WERI-Rb-1 (cell line): ENCODE results near the gene DNAJC18.

Experiments used
- DNase-seq: peaks from one replicate; pipeline ENCODE4 v3.0.0-alpha.2; 2020
- H3K27ac ChIP-seq: fragments of 250-450 bp; sonication (Bioruptor Pico); 2 replicates; pipeline ENCODE4 v1.5.1; 2020; ENCODE audit warnings: mild to moderate bottlenecking, moderate library complexity
- H3K27me3 ChIP-seq: fragments of 250-450 bp; sonication (Bioruptor Pico); 2 replicates; pipeline ENCODE4 v1.5.1; 2021; ENCODE audit warnings: mild to moderate bottlenecking, low read depth, moderate library complexity; ENCODE audit not compliant: insufficient read depth, severe bottlenecking
- H3K36me3 ChIP-seq: fragments of 250-450 bp; sonication (Bioruptor Pico); 2 replicates; pipeline ENCODE4 v1.5.1; 2020; ENCODE audit warnings: mild to moderate bottlenecking, moderate library complexity
- H3K4me3 ChIP-seq: 2 replicates; pipeline ENCODE4 v1.5.1; 2011; ENCODE audit warnings: low read depth, mild to moderate bottlenecking, control low read depth, low read length
- H3K9me3 ChIP-seq: fragments of 250-450 bp; sonication (Bioruptor Pico); 2 replicates; pipeline ENCODE4 v1.5.1; 2021; ENCODE audit warnings: mild to moderate bottlenecking, moderate library complexity; ENCODE audit not compliant: severe bottlenecking
- CTCF ChIP-seq: IDR thresholded peaks from 2 replicates; pipeline ENCODE4 v1.5.1; 2011; ENCODE audit warnings: low read depth, mild to moderate bottlenecking, control low read depth, inconsistent platforms, low read length

Gene DNAJC18

GRCh38 chr5:139422307-139422893 lies 16.9 kb downstream of the DNAJC18 start:
- DNase-seq = peak; percentile 51
- H3K27me3 ChIP-seq = no peaks in the 10 kb centered on the region
- no peaks in the 10 kb centered on the region for H3K9me3 ChIP-seq
- peaks cover 28% of the 10 kb centered on the region for H3K36me3 ChIP-seq
- H3K27ac ChIP-seq = no peak overlapping the region; the same call in 1 of the 2 replicates
- peak; percentile 70 for TF ChIP-seq CTCF
- no peak overlapping the region for H3K4me3 ChIP-seq

DNA sequence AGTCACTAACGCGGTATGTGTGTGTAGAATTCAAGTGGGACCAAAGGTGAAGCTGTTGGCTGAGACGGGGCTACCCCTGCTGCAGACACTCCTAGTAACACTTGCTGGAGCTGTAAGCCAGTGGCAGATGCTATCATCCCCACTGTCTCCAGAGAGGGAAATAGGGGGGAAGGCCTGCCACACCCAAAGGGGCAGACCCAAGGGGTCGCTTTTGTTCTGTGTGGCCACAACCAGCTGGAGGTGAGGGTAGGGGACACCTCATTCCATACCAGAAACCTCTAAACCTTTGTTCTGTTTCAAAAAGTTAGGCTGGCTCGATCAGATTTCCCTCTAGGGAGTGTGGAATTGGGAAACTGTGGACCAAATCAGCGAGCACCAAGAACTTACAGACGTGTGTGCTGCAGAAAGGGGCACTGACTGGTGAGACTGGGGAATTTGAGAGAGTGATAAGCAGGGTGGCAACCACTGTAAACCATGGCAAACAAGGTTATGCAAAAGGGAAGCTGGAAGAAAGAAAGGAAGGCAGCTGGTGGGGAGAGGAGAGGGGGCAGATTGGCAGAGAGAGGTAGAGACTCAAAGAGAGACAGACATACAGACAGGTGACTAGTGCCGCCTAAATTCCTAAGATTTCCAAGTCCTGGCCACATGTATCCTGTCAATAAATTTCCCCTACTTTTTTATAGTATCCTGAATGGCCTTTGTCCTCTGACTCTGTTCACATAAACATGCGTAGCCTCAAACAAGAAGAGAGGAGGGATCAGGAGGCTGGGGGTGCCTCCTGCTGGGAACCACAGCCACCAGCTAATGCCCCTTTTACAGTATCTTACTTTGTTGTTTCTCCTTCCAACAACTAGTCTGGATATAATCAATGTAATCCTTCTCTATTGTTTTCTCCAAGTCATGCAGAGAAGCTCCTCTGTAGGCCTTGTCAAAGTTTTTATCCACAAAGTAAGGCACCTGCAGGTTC lies 19.8 kb downstream of the DNAJC18 start:
- no peak for DNase-seq
- Histone ChIP-seq H3K27me3 (no peaks in the 10 kb centered on the region), H3K9me3 (no peaks in the 10 kb centered on the region), H3K36me3 (peaks cover 29% of the 10 kb centered on the region), H3K27ac (no peak overlapping the region), H3K4me3 (no peak overlapping the region)
- TF ChIP-seq CTCF = peak; percentile 21; the same call in 1 of the 2 replicates

- Histone ChIP-seq H3K9me3 (no peaks in the 10 kb centered on the region), H3K27ac (no peak overlapping the region), H3K36me3 (peaks cover 24% of the 10 kb centered on the region), H3K27me3 (no peaks in the 10 kb centered on the region), H3K4me3 (no peak overlapping the region)
- peak; percentile 46 for DNase-seq
- TF ChIP-seq CTCF = no peak
Measured at GRCh38 chr5:139418793-139419192, 20.5 kb downstream of the DNAJC18 start.

GRCh38 chr5:139417214-139417613 lies 22.1 kb downstream of the DNAJC18 start:
- no peak for TF ChIP-seq CTCF
- H3K4me3 ChIP-seq = no peak overlapping the region
- DNase-seq = no peak
- H3K9me3 ChIP-seq = no peaks in the 10 kb centered on the region
- H3K27ac ChIP-seq = no peak overlapping the region
- no peaks in the 10 kb centered on the region for H3K27me3 ChIP-seq
- peaks cover 19% of the 10 kb centered on the region for H3K36me3 ChIP-seq

DNA sequence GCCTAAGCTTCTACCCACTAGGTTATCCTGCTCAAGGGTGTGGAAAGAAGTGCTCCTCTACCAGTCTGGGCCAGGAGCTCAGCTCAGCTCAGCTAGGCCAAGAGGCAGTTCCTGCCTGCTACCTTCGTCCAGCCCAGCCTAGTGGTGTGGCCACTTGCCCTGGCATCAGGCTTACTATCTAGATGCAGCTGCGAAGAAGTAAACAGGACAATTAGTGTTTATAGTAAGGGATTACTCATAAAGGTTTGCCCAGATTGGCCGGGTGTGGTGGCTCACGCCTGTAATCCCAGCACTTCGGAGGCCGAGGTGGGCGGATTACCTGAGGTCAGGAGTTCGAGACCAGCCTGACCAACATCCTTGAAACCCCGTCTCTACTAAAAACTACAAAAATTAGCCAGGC lies 22.7 kb downstream of the DNAJC18 start:
- H3K9me3 ChIP-seq = no peaks in the 10 kb centered on the region

More for the DNA sequence above, 22.7 kb downstream of the DNAJC18 start:
- no peak for DNase-seq
- Histone ChIP-seq H3K27ac (no peak overlapping the region), H3K27me3 (no peaks in the 10 kb centered on the region), H3K4me3 (no peak overlapping the region), H3K36me3 (peaks cover 19% of the 10 kb centered on the region)
- TF ChIP-seq CTCF = no peak
